ENCODE measurements around the gene PNLDC1. TPM values are rescaled to one million over a fixed set of nuclear protein-coding genes. Genes with fewer than 3 reads are reported as not detected.
A peak's percentile ranks its signal among the peaks of the same experiment; 100 is the strongest.
"Not testable (repeated sequence)": the region's sequence is repeated elsewhere in the genome, so short reads cannot be mapped to it uniquely, and the experiment has no call there.

The PNLDC1 gene
- total RNA-seq, 3 donors from 2014 or later = 0.29 to 0.66 TPM; not detected in 1

DNA sequence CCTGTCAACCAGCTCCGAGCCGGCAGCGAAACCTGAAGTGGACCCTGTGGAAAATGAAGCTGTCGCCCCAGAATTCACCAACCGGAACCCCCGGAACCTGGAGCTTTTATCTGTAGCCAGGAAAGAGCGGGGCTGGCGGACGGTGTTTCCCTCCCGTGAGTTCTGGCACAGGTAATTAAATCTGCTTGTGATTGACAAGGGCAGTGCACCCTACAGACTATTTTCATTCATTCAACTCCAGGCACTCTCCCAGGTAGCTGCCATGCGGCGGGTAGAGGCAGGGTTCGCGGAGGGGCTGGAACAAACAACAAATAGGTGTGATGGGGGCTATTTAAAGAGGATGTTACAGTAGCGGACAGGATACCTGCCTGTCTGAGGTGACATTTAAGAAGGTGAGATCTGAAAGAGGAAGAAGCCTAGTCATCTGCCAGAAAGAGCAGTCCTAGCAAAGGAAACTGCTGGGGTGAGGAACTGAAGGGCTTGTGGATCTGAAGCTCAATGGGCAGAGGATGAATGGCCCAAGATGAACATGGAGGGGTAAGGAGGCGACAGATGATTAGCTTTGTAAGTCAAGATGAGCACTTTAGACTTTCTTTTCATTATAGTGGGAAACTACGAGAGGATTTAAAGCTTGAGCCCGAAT lies 9.0 kb upstream of the PNLDC1 start:
- Histone ChIP-seq H3K4me1 (peaks cover 4 to 19% of the 10 kb centered on the region in 2 donors), H3K4me3 (peak overlapping the region; percentile 86 to 99 (median 92)), H3K36me3 (no peaks in the 10 kb centered on the region), H3K9me3 (no peaks in the 10 kb centered on the region), H3K27ac (peak overlapping the region; percentile 94 to 97), H3K27me3 (no peaks in the 10 kb centered on the region)
- TF ChIP-seq POLR2AphosphoS5 (IDR thresholded peaks at IDR 0.05) = no peak
- no peak for TF ChIP-seq POLR2A (IDR thresholded peaks at IDR 0.05)
- TF ChIP-seq CTCF (IDR thresholded peaks at IDR 0.05) = no peak
- no peak for DNase-seq (ENCODE audit: low spot score in 2 of 2)
- intact Hi-C loops (cut with DNase I; ENCODE audit: low total_unique reads) = no loop called here

- H3K4me3 ChIP-seq; H3K27ac ChIP-seq; DNase-seq (ENCODE audit: low spot score in 2 of 2); intact Hi-C loops (cut with DNase I; ENCODE audit: low total_unique reads); H3K9me3 ChIP-seq; H3K27me3 ChIP-seq; H3K36me3 ChIP-seq; H3K4me1 ChIP-seq: not testable (repeated sequence)
These were observed 5.1 kb upstream of the PNLDC1 start for GRCh38 chr6:159794976-159795375.

GRCh38 chr6:159797554-159797953 lies 2.5 kb upstream of the PNLDC1 start:
- H3K36me3 ChIP-seq = no peaks in the 10 kb centered on the region
- no peaks in the 10 kb centered on the region for H3K27me3 ChIP-seq
- no peak overlapping the region for H3K4me3 ChIP-seq
- intact Hi-C loops (cut with DNase I; ENCODE audit: low total_unique reads) = no loop called here
- no peaks in the 10 kb centered on the region for H3K9me3 ChIP-seq
- TF ChIP-seq POLR2AphosphoS5 (IDR thresholded peaks at IDR 0.05) = no peak
- no peak for TF ChIP-seq POLR2A (IDR thresholded peaks at IDR 0.05)
- no peak for TF ChIP-seq CTCF (IDR thresholded peaks at IDR 0.05)
- DNase-seq (ENCODE audit: low spot score in 2 of 2) = no peak
- H3K27ac ChIP-seq = no peak overlapping the region
- no peaks in the 10 kb centered on the region for H3K4me1 ChIP-seq

DNA sequence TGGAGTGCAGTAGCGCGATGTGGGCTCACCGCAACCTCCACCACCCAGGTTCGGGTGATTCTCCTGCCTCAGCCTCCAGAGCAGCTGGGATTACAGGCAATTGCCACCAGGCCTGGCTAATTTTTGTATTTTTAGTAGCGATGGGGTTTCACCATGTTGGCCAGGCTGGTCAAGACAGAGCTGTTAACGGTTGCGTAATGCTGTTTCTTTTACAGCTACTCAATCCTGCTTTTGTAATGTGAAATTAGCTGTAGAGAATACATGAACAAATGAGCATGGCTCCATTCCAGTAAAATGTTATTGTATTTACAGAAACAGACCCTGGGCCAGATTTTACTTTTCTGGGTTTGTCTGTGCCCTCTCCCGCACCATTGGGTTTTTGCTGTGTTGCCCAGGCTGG lies 1.9 kb downstream of the PNLDC1 start:
- Histone ChIP-seq H3K27me3 (no peaks in the 10 kb centered on the region), H3K36me3 (no peaks in the 10 kb centered on the region), H3K27ac (no peak overlapping the region), H3K9me3 (no peaks in the 10 kb centered on the region), H3K4me3 (no peak overlapping the region), H3K4me1 (no peaks in the 10 kb centered on the region)
- no peak for DNase-seq (ENCODE audit: low spot score in 2 of 2)
- intact Hi-C loops (cut with DNase I; ENCODE audit: low total_unique reads) = no loop called here
- TF ChIP-seq CTCF (IDR thresholded peaks at IDR 0.05) = no peak
- no peak for TF ChIP-seq POLR2A (IDR thresholded peaks at IDR 0.05)
- TF ChIP-seq POLR2AphosphoS5 (IDR thresholded peaks at IDR 0.05) = no peak

DNA sequence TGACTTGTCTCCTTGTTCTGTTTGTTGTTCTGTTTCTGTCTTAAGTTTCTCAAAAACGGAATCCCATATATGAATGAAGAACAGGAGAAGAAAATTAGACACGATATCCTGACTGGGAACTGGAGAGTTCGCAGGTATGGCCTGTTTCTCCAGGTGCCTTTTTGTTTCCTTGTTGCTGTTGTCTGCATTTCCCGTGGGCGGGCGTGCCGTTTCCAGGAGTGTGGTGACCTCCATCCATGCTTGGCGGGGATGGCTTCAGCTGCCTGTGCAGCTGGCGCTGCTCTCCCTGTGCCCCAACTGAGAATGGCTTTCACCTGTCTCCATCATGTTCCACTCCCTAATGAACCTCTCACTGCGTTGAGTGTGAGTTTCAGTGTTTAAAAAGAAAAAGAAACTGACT lies 4.4 kb downstream of the PNLDC1 start:
- H3K36me3 ChIP-seq = no peaks in the 10 kb centered on the region
- no peaks in the 10 kb centered on the region for H3K27me3 ChIP-seq
- no peak overlapping the region for H3K4me3 ChIP-seq
- no peak for DNase-seq (ENCODE audit: low spot score in 2 of 2)
- H3K9me3 ChIP-seq = no peaks in the 10 kb centered on the region
- no peaks in the 10 kb centered on the region for H3K4me1 ChIP-seq
- intact Hi-C loops (cut with DNase I; ENCODE audit: low total_unique reads) = no loop called here
- TF ChIP-seq POLR2AphosphoS5 (IDR thresholded peaks at IDR 0.05) = no peak
- no peak overlapping the region for H3K27ac ChIP-seq

GRCh38 chr6:159805440-159806020 lies 5.5 kb downstream of the PNLDC1 start:
- no peak overlapping the region for H3K4me3 ChIP-seq
- no peaks in the 10 kb centered on the region for H3K4me1 ChIP-seq
- no peak overlapping the region for H3K27ac ChIP-seq
- no peaks in the 10 kb centered on the region for H3K9me3 ChIP-seq
- no peaks in the 10 kb centered on the region for H3K36me3 ChIP-seq
- intact Hi-C loops (cut with DNase I; ENCODE audit: low total_unique reads) = no loop called here
- no peak for DNase-seq (ENCODE audit: low spot score in 2 of 2)
- TF ChIP-seq POLR2A (IDR thresholded peaks at IDR 0.05) (no peak), POLR2AphosphoS5 (IDR thresholded peaks at IDR 0.05) (no peak), CTCF (IDR thresholded peaks at IDR 0.05) (no peak)
- H3K27me3 ChIP-seq = no peaks in the 10 kb centered on the region
